HepG2 (cell line): ENCODE data around the gene CCDC74A. TPM values are rescaled to one million over a fixed set of nuclear protein-coding genes. Genes with fewer than 3 reads are reported as not detected.
A peak's percentile ranks its signal among the peaks of the same experiment; 100 is the strongest.
"Not testable (repeated sequence)": the region's sequence is repeated elsewhere in the genome, so short reads cannot be mapped to it uniquely, and the experiment has no call there.

Source experiments
- ATAC-seq: fragments of 200-7000 bp; cut with Tn5 transposase; 3 replicates; pipeline ENCODE4 v1.9.1; 2020; ENCODE audit warnings: mild to moderate bottlenecking, moderate library complexity
- BruUV-seq: library from RNA; stranded (reverse); fragments of 400-500 nt; replicated peaks from 2 replicates; lab custom pipeline; 2021; lab: Mats Ljungman, UMichigan
- CTCF ChIA-PET: fragments of 300-600 bp; formaldehyde crosslinking; extraction: SDS; loops from one replicate; lab custom pipeline; 2021; ENCODE audit warnings: low total read pairs, inconsistent platforms, low intra/inter-chr PET ratio; lab: Yijun Ruan, JAX
- POLR2A ChIA-PET: fragments of 350-600 bp; sonication (Branson Sonifier 250); formaldehyde crosslinking; loops from one replicate; lab custom pipeline; 2020; ENCODE audit warnings: antibody characterized with exemption, inconsistent platforms; lab: Yijun Ruan, JAX
- DNase-seq: peaks from one replicate; pipeline ENCODE4 v3.0.0-alpha.2; 2015; ENCODE audit warnings: low spot score
- FAIRE-seq: peaks from 3 replicates; lab custom pipeline; 2011; peaks lifted over from hg19 to GRCh38; lab: Jason Lieb, UNC
- H2AFZ ChIP-seq: one replicate; pipeline ENCODE4 v1.6.1; 2011; ENCODE audit warnings: low read length, inconsistent platforms
- H3K27ac ChIP-seq: fragments of 300-600 bp; 3 replicates; pipeline ENCODE4 v1.8.0; 2011; ENCODE audit warnings: mixed run types, mild to moderate bottlenecking, mixed read lengths, low read length, inconsistent platforms; ENCODE audit not compliant: insufficient read depth; ENCODE audit errors: extremely low read length
- H3K27me3 ChIP-seq, 2 experiments: fragments of 200-600 bp in 1 of 2; 2 replicates in 1 of 2; 3 replicates in 1 of 2; pipeline versions ENCODE4 v1.6.0 to v1.8.0; 2011; ENCODE audit warnings: low read length in 2 of 2, mild to moderate bottlenecking in 2 of 2, moderate library complexity in 2 of 2, inconsistent platforms in 1 of 2; ENCODE audit not compliant: insufficient read depth in 2 of 2, control insufficient read depth in 1 of 2
- H3K36me3 ChIP-seq, 2 experiments: fragments of 200-600 bp in 1 of 2; replicated peaks in 1 of 2; 2 replicates in 1 of 2; 3 replicates in 1 of 2; pipeline versions ENCODE4 v1.5.1 to v1.8.0; 2011; ENCODE audit warnings: low read length in 2 of 2, inconsistent platforms in 1 of 2; ENCODE audit not compliant: insufficient read depth in 2 of 2, control insufficient read depth in 1 of 2
- H3K4me1 ChIP-seq: 2 replicates; pipeline ENCODE4 v1.5.1; 2012; ENCODE audit warnings: low read length, inconsistent platforms; ENCODE audit not compliant: insufficient read depth
- H3K4me2 ChIP-seq: 2 replicates; pipeline ENCODE4 v1.6.0; 2011; ENCODE audit warnings: low read depth, low read length, inconsistent platforms
- H3K4me3 ChIP-seq, 3 experiments: fragments of 200-600 bp in 1 of 3; sonication (generic), shearing (Covaris generic) in 1 of 3; replicated peaks in 1 of 3; 2 replicates each; pipeline ENCODE4 v1.5.1; 2011 to 2016; ENCODE audit warnings: low read length in 3 of 3, inconsistent platforms in 2 of 3, low read depth in 2 of 3, mild to moderate bottlenecking in 2 of 3, control low read depth in 1 of 3, mixed read lengths in 1 of 3; ENCODE audit not compliant: insufficient read depth in 1 of 3
- H3K79me2 ChIP-seq: one replicate; pipeline ENCODE4 v1.6.1; 2011; ENCODE audit warnings: low read length, inconsistent platforms; ENCODE audit not compliant: insufficient read depth
- H3K9ac ChIP-seq: 2 replicates; pipeline ENCODE4 v1.6.0; 2011; ENCODE audit warnings: mild to moderate bottlenecking, low read depth, low read length, inconsistent platforms; ENCODE audit not compliant: insufficient read depth
- H3K9me3 ChIP-seq: 2 replicates; pipeline ENCODE4 v1.5.1; 2012; ENCODE audit warnings: mild to moderate bottlenecking, low read length
- H4K20me1 ChIP-seq: 2 replicates; pipeline ENCODE4 v1.6.0; 2011; ENCODE audit warnings: inconsistent platforms, mild to moderate bottlenecking, low read length, moderate library complexity; ENCODE audit not compliant: insufficient read depth
- DMAP1 ChIP-seq: IDR thresholded peaks from 2 replicates; pipeline ENCODE4 v1.6.1; 2016
- KMT2A ChIP-seq: sonication (generic); formaldehyde crosslinking; IDR thresholded peaks from 2 replicates; pipeline ENCODE4 v1.4.0; 2020; ENCODE audit warnings: missing genetic modification reagents
- RBFOX2 ChIP-seq: fragments of 200-400 bp; formaldehyde crosslinking; IDR thresholded peaks from 2 replicates; pipeline ENCODE4 v1.6.1; 2017; ENCODE audit warnings: low read depth, mild to moderate bottlenecking, low read length
- TBX3 ChIP-seq: fragments of 450-650 bp; IDR thresholded peaks from 2 replicates; pipeline ENCODE4 v1.6.1; 2017; ENCODE audit warnings: antibody characterized with exemption, mild to moderate bottlenecking, inconsistent platforms, borderline replicate concordance
- ZBTB7A ChIP-seq: sonication (generic); formaldehyde crosslinking; IDR thresholded peaks from 2 replicates; pipeline ENCODE4 v1.8.0; 2022; ENCODE audit warnings: mild to moderate bottlenecking, missing genetic modification reagents
- ZFY ChIP-seq: sonication (generic); formaldehyde crosslinking; IDR thresholded peaks from 2 replicates; pipeline ENCODE4 v1.4.0; 2020; ENCODE audit warnings: missing genetic modification reagents
- ZNF687 ChIP-seq: sonication (generic); formaldehyde crosslinking; IDR thresholded peaks from 2 replicates; pipeline ENCODE4 v1.5.1; 2020; ENCODE audit warnings: mild to moderate bottlenecking, missing genetic modification reagents, moderate library complexity
- ZNF737 ChIP-seq: sonication (generic); formaldehyde crosslinking; IDR thresholded peaks from 2 replicates; pipeline ENCODE4 v1.5.0; 2020; ENCODE audit warnings: missing genetic modification reagents, mild to moderate bottlenecking, borderline replicate concordance
- ZSCAN31 ChIP-seq: sonication (generic); formaldehyde crosslinking; IDR thresholded peaks from 2 replicates; pipeline ENCODE4 v1.5.0; 2020; ENCODE audit warnings: low read depth, mild to moderate bottlenecking, missing genetic modification reagents
- WGBS: methylation state at CpG from one replicate; pipeline ENCODE4 v1.1.6; 2017; ENCODE audit warnings: low lambda C conversion rate; 5-methylcytosine and 5-hydroxymethylcytosine counted together
- in situ Hi-C: cut with HindIII; loops from 2 replicates; pipeline ENCODE4 v1.10.0; 2017; ENCODE audit warnings: low pct_unique_long_range_greater_than_20kb; ENCODE audit not compliant: extremely low pct_ligation_motif_present
- intact Hi-C: fragments of 100-400 bp; cut with micrococcal nuclease; formaldehyde crosslinking; loops from one replicate; pipeline ENCODE4 v1.10.0; 2022; ENCODE audit not compliant: unreplicated experiment
- polyA plus RNA-seq, 8 experiments: library from polyadenylated mRNA; depleted of rRNA in 3 of 8; stranded (reverse) in 7 of 8; unstranded in 1 of 8; fragments of >200 nt; fragmentation: Illumina TruSeq in 4 of 8; extraction: Trizol in 4 of 8; gene quantifications; 2 replicates each; pipeline versions ENCODE4 v1.2.1 to v1.2.3, GENCODE V29; 2011 to 2016; ENCODE audit warnings: low read depth in 4 of 8, missing spikeins in 1 of 8, mixed read lengths in 1 of 8; ENCODE audit not compliant: insufficient read depth in 1 of 8
- total RNA-seq, 5 experiments: library from RNA; depleted of rRNA; stranded (reverse); fragments of >200 nt; fragmentation: Illumina TruSeq; extraction: Trizol; gene quantifications; 2 replicates each; pipeline ENCODE4 v1.2.3, GENCODE V29; 2016; ENCODE audit warnings: low read depth in 1 of 5

The CCDC74A gene
- total and polyA plus RNA-seq, 2 of the 13 experiments (the other 11 are each of a cell fraction or from before 2014, with no cell fraction given): 0.15 to 0.17 TPM

GRCh38 chr2:131490616-131491468, 36.8 kb upstream of the CCDC74A start (continued):
- 0 out of 2 replicates have a peak, but pooled peaks have one; percentile 30 for TF ChIP-seq ZBTB7A (CRISPR knock-in tag)
- 0 out of 2 replicates have a peak, but pooled peaks have one; percentile 6 for TF ChIP-seq KMT2A (CRISPR knock-in tag)
- TF ChIP-seq RBFOX2: 0 out of 2 replicates have a peak, but pooled peaks have one; percentile 16
- 0 out of 2 replicates have a peak, but pooled peaks have one; percentile 38 for TF ChIP-seq ZSCAN31 (CRISPR knock-in tag)
- 0 out of 2 replicates have a peak, but pooled peaks have one; percentile 23 for TF ChIP-seq ZNF737 (CRISPR knock-in tag)

GRCh38 chr2:131491469-131491836, 36.2 kb upstream of the CCDC74A start:
- peak overlapping the region; percentile 97 for H3K9ac ChIP-seq
- H2AFZ ChIP-seq, H4K20me1 ChIP-seq, FAIRE-seq, POLR2A ChIA-PET, H3K9me3 ChIP-seq, DNase-seq, H3K27me3 ChIP-seq, BruUV-seq: not testable (repeated sequence)
- ATAC-seq: peak; percentile 27
- H3K4me1 ChIP-seq: peaks cover 58% of the 10 kb centered on the region
- in situ Hi-C loops (loop anchor here (25.0 kb wide), 1 partner anchor 1304 kb away; the partner anchor contains the start of genes MZT2B, SMPD4 and TUBA3E), intact Hi-C loops (loop anchor here (5.0 to 10.0 kb wide), 3 partner anchors 36 to 337 kb away; partner anchors contain the start of gene CCDC74A)
- peak; percentile 21; the same call in 1 of the 2 replicates for TF ChIP-seq KMT2A (CRISPR knock-in tag)
- peak; percentile 14 for TF ChIP-seq ZNF687 (CRISPR knock-in tag)
- peak; percentile 63; the same call in 1 of the 2 replicates for TF ChIP-seq DMAP1
- TF ChIP-seq ZNF737 (CRISPR knock-in tag): 0 out of 2 replicates have a peak, but pooled peaks have one; percentile 9
- TF ChIP-seq TBX3: peak; percentile 25; the same call in 1 of the 2 replicates
- 0 out of 2 replicates have a peak, but pooled peaks have one; percentile 12 for TF ChIP-seq ZFY
- peaks cover 3 to 17% of the 10 kb centered on the region in 2 experiments; a peak in 3 of 5 replicates for H3K36me3 ChIP-seq
- peak overlapping the region; percentile 61 to 98 (median 91) for H3K4me3 ChIP-seq
- peak overlapping the region; percentile 99 for H3K4me2 ChIP-seq
- CTCF ChIA-PET: interaction anchor here (1.6 to 2.3 kb wide), 2 partner anchors 78 to 338 kb away, joined by 9 to 14 read pairs; no protein-coding TSS in a partner anchor
- H3K27ac ChIP-seq: peak overlapping the region; percentile 62
- 2% methylated on average over 12 of the region's 22 CpGs for WGBS
- H3K79me2 ChIP-seq: peaks cover 63% of the 10 kb centered on the region
